Heart right ventricle (tissue), 16 donors: ENCODE data around the gene SLC19A3. TPM values are rescaled to one million over a fixed set of nuclear protein-coding genes. Genes with fewer than 3 reads are reported as not detected.

Experiments
- ATAC-seq, 8 donors: fragments of 200-7000 bp; cut with Tn5 transposase; one replicate each; pipeline ENCODE4 v1.9.1; 2020; ENCODE audit warnings: mild to moderate bottlenecking in 8 of 8, moderate library complexity in 8 of 8, moderate number of reproducible peaks in 1 of 8
- DNase-seq, 2 donors: peaks; one replicate each; pipeline ENCODE4 v3.0.0-alpha.2; 2020
- H3K27ac ChIP-seq, 10 donors: fragments of 200-600 bp; sonication (generic) in 2 of 10; one replicate each; pipeline versions ENCODE4 v1.5.0 to v1.8.0; 2020 to 2022; ENCODE audit warnings: mild to moderate bottlenecking in 3 of 10
- H3K27me3 ChIP-seq, 7 donors: fragments of 200-600 bp; one replicate each; pipeline ENCODE4 v1.8.0; 2021 to 2022; ENCODE audit warnings: mild to moderate bottlenecking in 2 of 7
- H3K36me3 ChIP-seq, 9 donors: fragments of 200-600 bp; sonication (generic) in 1 of 9; one replicate each; pipeline versions ENCODE4 v1.5.0 to v1.8.0; 2020 to 2022; ENCODE audit warnings: mild to moderate bottlenecking in 2 of 9
- H3K4me1 ChIP-seq, 9 donors: fragments of 200-600 bp; sonication (generic) in 1 of 9; one replicate each; pipeline versions ENCODE4 v1.5.0 to v1.8.0; 2020 to 2022; ENCODE audit warnings: mild to moderate bottlenecking in 4 of 9
- H3K4me3 ChIP-seq, 10 donors: fragments of 200-600 bp; sonication (generic) in 2 of 10; one replicate each; pipeline versions ENCODE4 v1.5.0 to v1.8.0; 2020 to 2022; ENCODE audit warnings: mild to moderate bottlenecking in 7 of 10, moderate library complexity in 2 of 10
- H3K9me3 ChIP-seq, 11 donors: fragments of 200-600 bp in 10 of 11; sonication (generic) in 2 of 11; one replicate each; pipeline versions ENCODE4 v1.5.0 to v1.8.0; 2013 to 2022; ENCODE audit warnings: mild to moderate bottlenecking in 2 of 11, control low read depth in 1 of 11, moderate library complexity in 1 of 11
- CTCF ChIP-seq, 9 donors: fragments of 200-600 bp; sonication (generic) in 2 of 9; IDR thresholded peaks; one replicate each; pipeline versions ENCODE4 v1.5.0 to v1.8.0; 2021 to 2022; ENCODE audit warnings: antibody characterized with exemption in 9 of 9, mild to moderate bottlenecking in 5 of 9, moderate library complexity in 1 of 9
- WGBS, 2 donors: extraction: QIAGEN DNeasy Blood & Tissue Kit; methylation state at CpG; one replicate each; pipeline ENCODE4 v1.1.7; 2013; ENCODE audit warnings: inconsistent platforms in 1 of 2; 5-methylcytosine and 5-hydroxymethylcytosine counted together
- intact Hi-C, 10 donors: fragments of 100-400 bp; cut with DNase I; formaldehyde crosslinking; loops; one replicate each; pipeline versions ENCODE4 v1.11.1 to v1.14.2; 2022
- polyA plus RNA-seq, 2 donors: library from polyadenylated mRNA; stranded (reverse); fragments of 200-250 nt; gene quantifications; one replicate each; pipeline ENCODE4 v1.2.3, GENCODE V29; 2013
- total RNA-seq, 10 donors: library from RNA; stranded (reverse); fragmentation: NEBNext Ultra II Directional in 3 of 10; extraction: Animal tissue kit (Norgen Biotek cat#: 25700) in 3 of 10; gene quantifications; one replicate each; pipeline versions ENCODE4 v1.2.1 to v1.2.4, GENCODE V29; 2021 to 2023
- donor health status: Arrhythmogenic right ventricular cardiomyopathy.
- donor health status: ischemic (EF 13 %, LVEDD 7.1; RV severe dilation, severe dysfunction).
- donor health status: healthy with polysubstance abuse.
- donor health status: DM: no; HTN: yes; CAD: no.
- donor health status: DM: no; HTN: no; CAD: no.
- donor health status: ischemic (EF 25% LVEDD 6.9; RV normal size, moderate dysfunction).
- donor health status: ischemic (EF 25% LVEDD 5.7; RV mildly dilated, moderate dysfunction).
- donor health status: healthy.
- donor health status: DM: yes; HTN: yes; CAD: no.
- donor health status: Ischemic cardiomyopathy.
- donor health status: ischemic (EF 35%, LVEDD 5.7; RV mildly dilated, moderate dysfunction).
- donor health status: nonischemic (EF 11% LVEDD 7.7; RV severe dilation, severe dysfunction).
- donor health status: DM: yes; HTN: yes; CAD: no.
- donor health status: PGD.
- donor health status: ischemic (EF 29% LVEDD 5.4; RV normal size, mild dysfunction).
- donor health status: nonischemic (EF 23%, LVEDD 6.1; RV moderate dilation, normal function).

The SLC19A3 gene
- total and polyA plus RNA-seq, 12 donors, result 0.13 to 4.5 (median 0.80) TPM

- DNase-seq, result no peak
- H3K4me1 ChIP-seq, result no peaks in the 10 kb centered on the region
- TF ChIP-seq CTCF (IDR thresholded peaks at IDR 0.05), result no peak
- WGBS, 2 donors, result 87 to 91% methylated on average over 7 of the region's 7 CpGs
- ATAC-seq, result no peak
- intact Hi-C loops, result no loop called here
- H3K9me3 ChIP-seq, result no peaks in the 10 kb centered on the region
- H3K27me3 ChIP-seq, result peaks cover 0 to 13% (median 0%) of the 10 kb centered on the region in 7 donors
- H3K4me3 ChIP-seq, result no peak overlapping the region
- H3K36me3 ChIP-seq, result no peaks in the 10 kb centered on the region
- H3K27ac ChIP-seq, result no peak overlapping the region
Measured at GRCh38 chr2:227710986-227711385, 6.8 kb downstream of the SLC19A3 start.

- no peak for TF ChIP-seq CTCF (IDR thresholded peaks at IDR 0.05)
- H3K9me3 ChIP-seq, result peaks cover 0 to 3% (median 0%) of the 10 kb centered on the region in 11 donors
- H3K4me3 ChIP-seq, result no peak overlapping the region
- no peaks in the 10 kb centered on the region for H3K36me3 ChIP-seq
- 79 to 87% methylated on average over 6 of the region's 6 CpGs for WGBS, 2 donors
- intact Hi-C loops, result no loop called here
- ATAC-seq (no peak), DNase-seq (no peak)
- H3K27me3 ChIP-seq, result peaks cover 0 to 20% (median 0%) of the 10 kb centered on the region in 7 donors
- H3K4me1 ChIP-seq, result no peaks in the 10 kb centered on the region
- H3K27ac ChIP-seq, result no peak overlapping the region
Measured at GRCh38 chr2:227707390-227707789, 10.4 kb downstream of the SLC19A3 start.

- Histone ChIP-seq H3K36me3 (no peaks in the 10 kb centered on the region), H3K27ac (no peak overlapping the region), H3K9me3 (peaks cover 0 to 4% (median 0%) of the 10 kb centered on the region in 11 donors), H3K27me3 (peaks cover 0 to 20% (median 0%) of the 10 kb centered on the region in 7 donors), H3K4me3 (no peak overlapping the region), H3K4me1 (no peaks in the 10 kb centered on the region)
- ATAC-seq, result no peak
- 84 to 89% methylated on average over 4 of the region's 4 CpGs for WGBS, 2 donors
- TF ChIP-seq CTCF (IDR thresholded peaks at IDR 0.05), result no peak
- intact Hi-C loops, result no loop called here
- no peak for DNase-seq
Measured at GRCh38 chr2:227706859-227707258, 11.0 kb downstream of the SLC19A3 start.

GRCh38 chr2:227703961-227704360 lies 13.9 kb downstream of the SLC19A3 start:
- no peak overlapping the region for H3K4me3 ChIP-seq
- DNase-seq (no peak), ATAC-seq (no peak)
- no peak overlapping the region for H3K27ac ChIP-seq
- H3K9me3 ChIP-seq, result peaks cover 0 to 4% (median 0%) of the 10 kb centered on the region in 11 donors
- no peaks in the 10 kb centered on the region for H3K36me3 ChIP-seq
- intact Hi-C loops, result no loop called here
- no peaks in the 10 kb centered on the region for H3K4me1 ChIP-seq
- TF ChIP-seq CTCF (IDR thresholded peaks at IDR 0.05), result no peak
- peaks cover 0 to 9% (median 0%) of the 10 kb centered on the region in 7 donors for H3K27me3 ChIP-seq
- WGBS, 2 donors, result 75 to 77% methylated on average over 3 of the region's 3 CpGs
